ENCODE measurements around the gene NEIL1. TPM values are rescaled to one million over a fixed set of nuclear protein-coding genes. Genes with fewer than 3 reads are reported as not detected.

NEIL1 gene
- total and polyA plus RNA-seq, 2 experiments from 2014 or later: 42.2 to 71.2 TPM

DNA sequence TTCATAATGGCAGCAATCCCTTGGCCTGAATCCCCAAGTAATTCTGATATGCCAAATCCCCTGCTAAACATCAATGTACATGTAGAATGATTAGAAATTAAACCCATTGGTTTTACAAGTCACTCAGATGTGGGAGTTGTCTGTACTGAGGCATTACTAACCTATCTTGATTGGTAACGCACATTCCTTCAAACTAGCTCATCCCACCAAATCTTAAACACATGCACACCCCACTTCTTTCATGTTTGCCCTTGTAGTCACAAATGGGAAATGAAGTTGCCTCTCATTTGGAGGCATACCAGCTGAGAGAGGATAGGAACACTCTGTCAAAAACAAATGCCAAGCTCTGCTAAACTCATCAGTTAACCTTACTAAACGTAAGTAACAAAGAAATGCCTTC lies 50.7 kb downstream of the NEIL1 start:
- Histone ChIP-seq H3K4me3 (no peak overlapping the region), H3K27me3 (no peaks in the 10 kb centered on the region), H3K36me3 (peaks cover 80% of the 10 kb centered on the region), H3K27ac (no peak overlapping the region), H3K4me1 (ENCODE audit: low read depth) (no peaks in the 10 kb centered on the region), H3K9me3 (ENCODE audit: low read depth) (no peaks in the 10 kb centered on the region)
- TF ChIP-seq, protein P1, sequence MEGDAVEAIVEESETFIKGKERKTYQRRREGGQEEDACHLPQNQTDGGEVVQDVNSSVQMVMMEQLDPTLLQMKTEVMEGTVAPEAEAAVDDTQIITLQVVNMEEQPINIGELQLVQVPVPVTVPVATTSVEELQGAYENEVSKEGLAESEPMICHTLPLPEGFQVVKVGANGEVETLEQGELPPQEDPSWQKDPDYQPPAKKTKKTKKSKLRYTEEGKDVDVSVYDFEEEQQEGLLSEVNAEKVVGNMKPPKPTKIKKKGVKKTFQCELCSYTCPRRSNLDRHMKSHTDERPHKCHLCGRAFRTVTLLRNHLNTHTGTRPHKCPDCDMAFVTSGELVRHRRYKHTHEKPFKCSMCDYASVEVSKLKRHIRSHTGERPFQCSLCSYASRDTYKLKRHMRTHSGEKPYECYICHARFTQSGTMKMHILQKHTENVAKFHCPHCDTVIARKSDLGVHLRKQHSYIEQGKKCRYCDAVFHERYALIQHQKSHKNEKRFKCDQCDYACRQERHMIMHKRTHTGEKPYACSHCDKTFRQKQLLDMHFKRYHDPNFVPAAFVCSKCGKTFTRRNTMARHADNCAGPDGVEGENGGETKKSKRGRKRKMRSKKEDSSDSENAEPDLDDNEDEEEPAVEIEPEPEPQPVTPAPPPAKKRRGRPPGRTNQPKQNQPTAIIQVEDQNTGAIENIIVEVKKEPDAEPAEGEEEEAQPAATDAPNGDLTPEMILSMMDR (IDR thresholded peaks at IDR 0.05; ENCODE audit: low read depth, low read length): no peak
- no peak for DNase-seq (ENCODE audit: low read depth in 1 of 2, low spot score in 1 of 2)

DNA sequence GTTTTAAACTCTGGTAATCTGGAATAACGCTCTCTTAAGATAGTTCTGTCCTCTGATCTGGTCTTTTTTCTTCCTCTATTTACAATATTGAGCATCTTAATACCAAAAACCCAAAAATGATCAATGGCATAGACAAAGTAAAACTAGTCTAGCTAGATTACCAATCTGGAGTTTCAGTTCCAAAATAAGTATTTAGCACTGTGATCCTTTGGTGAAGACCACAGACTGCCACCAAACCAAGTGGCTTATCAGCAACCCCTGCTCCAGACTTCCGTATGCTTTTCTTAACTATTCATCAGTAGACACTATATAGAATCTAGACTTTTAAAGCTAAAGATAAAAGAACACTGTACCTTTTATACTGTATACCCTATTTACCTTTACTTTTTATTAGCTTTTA lies 57.1 kb downstream of the NEIL1 start:
- no peaks in the 10 kb centered on the region for H3K4me1 ChIP-seq (ENCODE audit: low read depth)
- DNase-seq (ENCODE audit: low read depth in 1 of 2, low spot score in 1 of 2): no peak
- no peaks in the 10 kb centered on the region for H3K27me3 ChIP-seq
- no peak overlapping the region for H3K4me3 ChIP-seq
- H3K36me3 ChIP-seq: peaks cover 79% of the 10 kb centered on the region
- no peaks in the 10 kb centered on the region for H3K9me3 ChIP-seq (ENCODE audit: low read depth)
- no peak overlapping the region for H3K27ac ChIP-seq
- TF ChIP-seq, protein P1 (IDR thresholded peaks at IDR 0.05; ENCODE audit: low read depth, low read length): no peak

Other genes starting within 250 kb of the NEIL1 start
- 28.9 and 35.1 TPM in 2 replicates for gene C15orf39, start 145.2 kb upstream of the NEIL1 start, total RNA-seq
- gene C15orf39, start 145.2 kb upstream of the NEIL1 start, polyA plus RNA-seq: 8.6 and 12.8 TPM in 2 replicates
- 0.07 and 0.09 TPM in 2 replicates for gene GOLGA6C, start 88.7 kb upstream of the NEIL1 start, total RNA-seq
- gene GOLGA6C, start 88.7 kb upstream of the NEIL1 start, polyA plus RNA-seq: not detected in 2 replicates
- gene GOLGA6D, start 64.2 kb upstream of the NEIL1 start, total RNA-seq: 0.06 and 0.28 TPM in 2 replicates
- gene GOLGA6D, start 64.2 kb upstream of the NEIL1 start, polyA plus RNA-seq: 0.29 TPM in 1 of 2 replicates, not detected in the other
- 66.3 and 94.3 TPM in 2 replicates for gene COMMD4, start 11.0 kb upstream of the NEIL1 start, total RNA-seq
- 62.2 and 98.8 TPM in 2 replicates for gene COMMD4, start 11.0 kb upstream of the NEIL1 start, polyA plus RNA-seq
- gene MAN2C1, start 21.6 kb downstream of the NEIL1 start, total RNA-seq: 114 and 244 TPM in 2 replicates
- 157 and 169 TPM in 2 replicates for gene MAN2C1, start 21.6 kb downstream of the NEIL1 start, polyA plus RNA-seq
- gene SIN3A, start 104.7 kb downstream of the NEIL1 start, total RNA-seq: 32.8 and 41.1 TPM in 2 replicates
- gene SIN3A, start 104.7 kb downstream of the NEIL1 start, polyA plus RNA-seq: 19.2 and 28.4 TPM in 2 replicates
- gene PTPN9, start 232.3 kb downstream of the NEIL1 start, total RNA-seq: 24.3 and 26.7 TPM in 2 replicates
- 29.2 and 37.3 TPM in 2 replicates for gene PTPN9, start 232.3 kb downstream of the NEIL1 start, polyA plus RNA-seq

Measured in cardiac muscle cell (in vitro differentiated cells and primary cell).